Dedifferentiated amniotic fluid mesenchymal stem cell (primary cell): ENCODE measurements around the gene TMCO5A.
A peak's percentile ranks its signal among the peaks of the same experiment; 100 is the strongest.
"Not testable (repeated sequence)": the region's sequence is repeated elsewhere in the genome, so short reads cannot be mapped to it uniquely, and the experiment has no call there.

ENCODE experiments used
- DNase-seq: peaks from one replicate; pipeline ENCODE4 v3.0.0-alpha.2; 2016; ENCODE audit errors: extremely low spot score

The TMCO5A gene

GRCh38 chr15:37934340-37934739 is at the start of gene TMCO5A:
TMCO5A (plus strand) TSS chr15:37934640; CDS start chr15:37936324, 1,684 bp downstream.
- no peak for DNase-seq

- DNase-seq = no peak
These were observed 48.8 kb upstream of the TMCO5A start for GRCh38 chr15:37885651-37886050.

GRCh38 chr15:37888356-37888755 is 46.1 kb upstream of the TMCO5A start:
- DNase-seq = no peak

- DNase-seq = peak; percentile 63
These were observed 42.6 kb upstream of the TMCO5A start for GRCh38 chr15:37891766-37892368.

- DNase-seq = no peak
These were observed 41.1 kb upstream of the TMCO5A start for GRCh38 chr15:37893309-37893708.

- no peak for DNase-seq
These were observed 36.1 kb upstream of the TMCO5A start for GRCh38 chr15:37898362-37898761.

GRCh38 chr15:37900326-37901221 is 33.9 kb upstream of the TMCO5A start:
- DNase-seq = no peak

- DNase-seq = no peak
These were observed 32.3 kb upstream of the TMCO5A start for GRCh38 chr15:37902126-37902525.

- no peak for DNase-seq
These were observed 30.4 kb upstream of the TMCO5A start for GRCh38 chr15:37903919-37904625.

- no peak for DNase-seq
These were observed 27.3 kb upstream of the TMCO5A start for GRCh38 chr15:37907136-37907535.

GRCh38 chr15:37921527-37922385 is 12.7 kb upstream of the TMCO5A start:
- no peak for DNase-seq

- no peak for DNase-seq
These were observed 8.3 kb upstream of the TMCO5A start for GRCh38 chr15:37926136-37926535.

- DNase-seq = no peak
These were observed 5.2 kb upstream of the TMCO5A start for GRCh38 chr15:37929238-37929637.

- no peak for DNase-seq
These were observed 3.1 kb upstream of the TMCO5A start for GRCh38 chr15:37931321-37931720.

GRCh38 chr15:37931868-37932267 is 2.6 kb upstream of the TMCO5A start:
- no peak for DNase-seq

GRCh38 chr15:37932549-37932948 is 1.9 kb upstream of the TMCO5A start:
- DNase-seq = no peak

GRCh38 chr15:37933666-37934065 is 774 bp upstream of the TMCO5A start:
- peak; percentile 78 for DNase-seq

GRCh38 chr15:37940876-37941275 is 6.4 kb downstream of the TMCO5A start:
- no peak for DNase-seq

- DNase-seq = no peak
These were observed 7.3 kb downstream of the TMCO5A start for GRCh38 chr15:37941779-37942178.

- no peak for DNase-seq
These were observed 17.6 kb downstream of the TMCO5A start for GRCh38 chr15:37951999-37952398.

- not testable (repeated sequence) for DNase-seq
These were observed 26.3 kb downstream of the TMCO5A start for GRCh38 chr15:37960742-37961141.

GRCh38 chr15:37967788-37968187 is 33.3 kb downstream of the TMCO5A start:
- no peak for DNase-seq
